ENCODE data around the gene LHX6.

DNA sequence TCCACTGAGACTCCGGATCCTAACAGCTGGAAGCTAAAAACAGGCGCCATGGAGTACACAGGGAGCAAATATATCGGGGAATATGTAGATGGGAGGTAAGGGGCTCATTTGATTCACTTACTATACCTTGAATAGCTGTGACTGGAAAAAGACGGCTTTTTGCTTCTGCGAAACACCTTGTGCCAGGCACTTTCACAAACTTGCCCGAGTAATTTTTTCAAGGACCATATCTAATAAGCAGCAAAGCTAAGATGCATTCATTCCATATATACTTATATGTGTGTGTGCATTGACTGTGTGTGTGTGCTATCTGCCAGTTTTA, 68.9 kb downstream of the LHX6 start:
- no peak for TF ChIP-seq EZH2 (IDR thresholded peaks at IDR 0.05; ENCODE audit: borderline replicate concordance, low read length)
- TF ChIP-seq, protein P1, sequence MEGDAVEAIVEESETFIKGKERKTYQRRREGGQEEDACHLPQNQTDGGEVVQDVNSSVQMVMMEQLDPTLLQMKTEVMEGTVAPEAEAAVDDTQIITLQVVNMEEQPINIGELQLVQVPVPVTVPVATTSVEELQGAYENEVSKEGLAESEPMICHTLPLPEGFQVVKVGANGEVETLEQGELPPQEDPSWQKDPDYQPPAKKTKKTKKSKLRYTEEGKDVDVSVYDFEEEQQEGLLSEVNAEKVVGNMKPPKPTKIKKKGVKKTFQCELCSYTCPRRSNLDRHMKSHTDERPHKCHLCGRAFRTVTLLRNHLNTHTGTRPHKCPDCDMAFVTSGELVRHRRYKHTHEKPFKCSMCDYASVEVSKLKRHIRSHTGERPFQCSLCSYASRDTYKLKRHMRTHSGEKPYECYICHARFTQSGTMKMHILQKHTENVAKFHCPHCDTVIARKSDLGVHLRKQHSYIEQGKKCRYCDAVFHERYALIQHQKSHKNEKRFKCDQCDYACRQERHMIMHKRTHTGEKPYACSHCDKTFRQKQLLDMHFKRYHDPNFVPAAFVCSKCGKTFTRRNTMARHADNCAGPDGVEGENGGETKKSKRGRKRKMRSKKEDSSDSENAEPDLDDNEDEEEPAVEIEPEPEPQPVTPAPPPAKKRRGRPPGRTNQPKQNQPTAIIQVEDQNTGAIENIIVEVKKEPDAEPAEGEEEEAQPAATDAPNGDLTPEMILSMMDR (conservative IDR thresholded peaks at IDR 0.05 in 1 of 2, IDR thresholded peaks at IDR 0.05 in 1 of 2; ENCODE audit: extremely low read depth in 1 of 2, insufficient read depth in 1 of 2, low read depth in 1 of 2, low read length in 2 of 2): no peak
